NCI-H748 (cell line): ENCODE results near the gene SLC25A22.

Source experiments
- DNase-seq: peaks from one replicate; lab custom pipeline; 2025; ENCODE audit not compliant: unreplicated experiment; lab: John Stamatoyannopoulos, UW

Gene SLC25A22

GRCh38 chr11:760236-760635 is 37.8 kb downstream of the SLC25A22 start:
- no peak for DNase-seq

- DNase-seq, result no peak
Observed at GRCh38 chr11:749731-750130, 48.4 kb downstream of the SLC25A22 start.

GRCh38 chr11:748007-748359 is 50.1 kb downstream of the SLC25A22 start:
- DNase-seq, result peak; percentile 18

GRCh38 chr11:747158-748006 is 50.7 kb downstream of the SLC25A22 start, which contains the start of gene TALDO1:
TSS of gene TALDO1 (plus strand) at chr11:747464. CDS start at chr11:747482, 18 bp downstream.
- DNase-seq, result peak; percentile 91

- peak; percentile 69 for DNase-seq
Observed at GRCh38 chr11:746289-747157, 51.6 kb downstream of the SLC25A22 start.

GRCh38 chr11:745428-745827 is 52.7 kb downstream of the SLC25A22 start:
- no peak for DNase-seq

- DNase-seq, result no peak
Observed at GRCh38 chr11:742571-743201, 55.4 kb downstream of the SLC25A22 start.

GRCh38 chr11:742156-742546 is 55.9 kb downstream of the SLC25A22 start:
- DNase-seq, result no peak
